Nephron (organoid): ENCODE measurements around the gene MMP11.

Source experiments
- H3K27ac Mint-ChIP-seq, 3 experiments: 2 replicates each; pipeline ENCODE4 v1.8.0; 2020; ENCODE audit warnings: mixed read lengths in 3 of 3, mild to moderate bottlenecking in 2 of 3, moderate library complexity in 1 of 3
- H3K27me3 Mint-ChIP-seq: 2 replicates; pipeline ENCODE4 v1.8.0; 2021; ENCODE audit warnings: low read depth, mild to moderate bottlenecking, moderate library complexity, mixed read lengths
- H3K36me3 Mint-ChIP-seq: 2 replicates; pipeline ENCODE4 v1.8.0; 2020; ENCODE audit warnings: low read depth, mixed read lengths
- H3K4me1 Mint-ChIP-seq: 2 replicates; pipeline ENCODE4 v1.8.0; 2020; ENCODE audit warnings: mixed read lengths
- H3K4me3 Mint-ChIP-seq, 3 experiments: 2 replicates each; pipeline ENCODE4 v1.8.0; 2020; ENCODE audit warnings: mild to moderate bottlenecking in 3 of 3, mixed read lengths in 3 of 3, moderate library complexity in 2 of 3
- H3K9me3 Mint-ChIP-seq: 2 replicates; pipeline ENCODE4 v1.8.0; 2020; ENCODE audit warnings: mixed read lengths
- TF ChIP-seq, protein P1 (sequence below), 3 experiments: fragments of 200-600 bp; sonication (generic); IDR thresholded peaks; one replicate each; pipeline ENCODE4 v1.5.0; 2021; ENCODE audit warnings: antibody characterized with exemption in 3 of 3; ENCODE audit not compliant: unreplicated experiment in 3 of 3

The MMP11 gene

GRCh38 chr22:23828800-23829680 lies 56.4 kb downstream of the MMP11 start:
- peaks cover 55% of the 10 kb centered on the region for H3K36me3 Mint-ChIP-seq
- no peak overlapping the region for H3K4me3 Mint-ChIP-seq
- peaks cover 22% of the 10 kb centered on the region for H3K4me1 Mint-ChIP-seq
- no peaks in the 10 kb centered on the region for H3K27me3 Mint-ChIP-seq
- peak overlapping the region in 2 of 3 experiments; percentile 63 to 71 for H3K27ac Mint-ChIP-seq
- TF ChIP-seq, protein P1, sequence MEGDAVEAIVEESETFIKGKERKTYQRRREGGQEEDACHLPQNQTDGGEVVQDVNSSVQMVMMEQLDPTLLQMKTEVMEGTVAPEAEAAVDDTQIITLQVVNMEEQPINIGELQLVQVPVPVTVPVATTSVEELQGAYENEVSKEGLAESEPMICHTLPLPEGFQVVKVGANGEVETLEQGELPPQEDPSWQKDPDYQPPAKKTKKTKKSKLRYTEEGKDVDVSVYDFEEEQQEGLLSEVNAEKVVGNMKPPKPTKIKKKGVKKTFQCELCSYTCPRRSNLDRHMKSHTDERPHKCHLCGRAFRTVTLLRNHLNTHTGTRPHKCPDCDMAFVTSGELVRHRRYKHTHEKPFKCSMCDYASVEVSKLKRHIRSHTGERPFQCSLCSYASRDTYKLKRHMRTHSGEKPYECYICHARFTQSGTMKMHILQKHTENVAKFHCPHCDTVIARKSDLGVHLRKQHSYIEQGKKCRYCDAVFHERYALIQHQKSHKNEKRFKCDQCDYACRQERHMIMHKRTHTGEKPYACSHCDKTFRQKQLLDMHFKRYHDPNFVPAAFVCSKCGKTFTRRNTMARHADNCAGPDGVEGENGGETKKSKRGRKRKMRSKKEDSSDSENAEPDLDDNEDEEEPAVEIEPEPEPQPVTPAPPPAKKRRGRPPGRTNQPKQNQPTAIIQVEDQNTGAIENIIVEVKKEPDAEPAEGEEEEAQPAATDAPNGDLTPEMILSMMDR (IDR thresholded peaks at IDR 0.05; ENCODE audit: unreplicated experiment in 3 of 3): no peak
- peaks cover 3% of the 10 kb centered on the region for H3K9me3 Mint-ChIP-seq

- H3K4me1 Mint-ChIP-seq: peaks cover 22% of the 10 kb centered on the region
- no peaks in the 10 kb centered on the region for H3K27me3 Mint-ChIP-seq
- TF ChIP-seq, protein P1 (IDR thresholded peaks at IDR 0.05; ENCODE audit: unreplicated experiment in 3 of 3): no peak
- H3K9me3 Mint-ChIP-seq: peaks cover 3% of the 10 kb centered on the region
- H3K4me3 Mint-ChIP-seq: no peak overlapping the region
- peaks cover 49% of the 10 kb centered on the region for H3K36me3 Mint-ChIP-seq
- peak overlapping the region; percentile 60 to 71 (median 63) for H3K27ac Mint-ChIP-seq
Observed at GRCh38 chr22:23829845-23830372, 57.3 kb downstream of the MMP11 start.

- Mint-ChIP-seq H3K4me3 (no peak overlapping the region), H3K27me3 (no peaks in the 10 kb centered on the region), H3K27ac (no peak overlapping the region), H3K9me3 (peaks cover 3% of the 10 kb centered on the region), H3K4me1 (peaks cover 24% of the 10 kb centered on the region), H3K36me3 (peaks cover 47% of the 10 kb centered on the region)
- TF ChIP-seq, protein P1 (IDR thresholded peaks at IDR 0.05; ENCODE audit: unreplicated experiment in 3 of 3): no peak
Observed at GRCh38 chr22:23831261-23831660, 58.6 kb downstream of the MMP11 start.

DNA sequence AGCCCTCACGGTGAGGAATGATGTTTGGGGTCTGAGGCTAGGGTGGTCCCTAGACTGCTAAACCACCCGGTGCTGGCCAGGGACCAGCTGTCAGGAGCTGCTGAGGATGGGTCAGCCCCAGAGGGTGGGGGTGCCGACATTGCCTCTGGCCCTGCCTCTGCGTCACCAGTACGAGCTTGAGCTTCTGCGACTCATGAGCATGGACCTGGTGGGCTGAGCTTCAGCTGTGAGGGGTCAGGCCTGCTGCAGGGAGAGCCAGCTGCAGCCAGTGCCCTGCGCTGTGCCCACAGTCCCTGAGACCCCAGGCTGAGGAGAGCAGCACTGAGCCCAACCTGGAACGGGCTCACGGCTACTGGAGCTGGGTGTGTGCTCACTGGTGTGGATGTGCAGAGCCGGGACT lies 59.1 kb downstream of the MMP11 start:
- Mint-ChIP-seq H3K36me3 (peaks cover 42% of the 10 kb centered on the region), H3K4me1 (peaks cover 21% of the 10 kb centered on the region), H3K9me3 (peaks cover 3% of the 10 kb centered on the region), H3K4me3 (no peak overlapping the region), H3K27me3 (no peaks in the 10 kb centered on the region), H3K27ac (no peak overlapping the region)
- TF ChIP-seq, protein P1 (IDR thresholded peaks at IDR 0.05; ENCODE audit: unreplicated experiment in 3 of 3): no peak

DNA sequence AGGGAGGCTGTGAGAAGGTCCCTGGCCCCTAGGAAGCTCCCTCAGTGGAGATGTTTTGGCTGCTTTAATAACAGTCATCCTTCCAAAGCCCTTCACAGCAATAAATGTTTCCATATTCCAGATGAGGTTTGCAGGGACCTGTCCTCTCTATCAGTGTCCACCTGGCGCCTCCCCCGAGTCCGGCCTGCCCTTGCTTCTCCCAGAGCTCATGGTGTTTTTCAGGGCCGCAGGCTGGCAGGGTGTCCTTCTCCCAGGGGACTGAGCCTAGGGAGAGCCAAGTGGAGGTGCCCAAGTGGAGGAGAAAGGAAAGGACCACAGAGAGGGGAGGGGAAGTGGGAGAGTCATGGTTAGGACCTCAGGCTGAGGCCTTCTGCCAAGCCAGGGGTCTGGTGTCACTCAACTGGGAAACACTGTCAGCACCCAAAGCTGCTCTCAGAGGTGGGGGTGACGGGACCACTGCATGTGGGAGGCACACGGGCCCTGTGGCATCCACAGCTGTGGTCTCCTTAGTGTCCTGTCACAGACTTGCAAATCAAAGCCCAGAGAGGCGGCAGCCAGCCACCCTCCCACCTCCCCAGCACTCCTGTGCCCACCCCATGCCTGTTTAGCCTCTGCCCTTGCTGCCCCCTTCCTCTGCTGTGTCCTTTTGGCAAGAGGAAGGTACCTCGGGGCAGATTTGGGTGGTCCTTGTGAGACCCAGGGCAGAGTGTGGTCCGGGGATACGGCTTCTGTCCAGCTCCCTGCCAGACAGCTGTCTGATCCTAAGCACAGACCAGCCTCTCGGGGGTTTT lies 59.8 kb downstream of the MMP11 start:
- TF ChIP-seq, protein P1 (IDR thresholded peaks at IDR 0.05; ENCODE audit: unreplicated experiment in 3 of 3): no peak
- Mint-ChIP-seq H3K9me3 (peaks cover 3% of the 10 kb centered on the region), H3K4me1 (peaks cover 24% of the 10 kb centered on the region), H3K27me3 (no peaks in the 10 kb centered on the region), H3K36me3 (peaks cover 38% of the 10 kb centered on the region), H3K27ac (peak overlapping the region in 1 of 3 experiments; percentile 16), H3K4me3 (no peak overlapping the region)
